Thyroid gland (tissue), 4 donors: ENCODE data around the gene LIPM. TPM values are rescaled to one million over a fixed set of nuclear protein-coding genes. Genes with fewer than 3 reads are reported as not detected.

Experiments
- DNase-seq, 2 donors: peaks; one replicate each; pipeline ENCODE4 v3.0.0-alpha.2; 2019
- H3K27ac ChIP-seq, 3 donors: fragments of 200-600 bp; sonication (generic); 1 replicate in 2 of 3; 2 replicates in 1 of 3; pipeline ENCODE4 v1.5.1; 2016 to 2019; ENCODE audit warnings: mild to moderate bottlenecking in 1 of 3, moderate library complexity in 1 of 3
- H3K27me3 ChIP-seq: fragments of 200-600 bp; sonication (generic); one replicate; pipeline ENCODE4 v1.5.1; 2019
- H3K36me3 ChIP-seq, 2 donors: fragments of 200-600 bp; sonication (generic); one replicate each; pipeline ENCODE4 v1.5.1; 2016 to 2019
- H3K4me1 ChIP-seq, 2 donors: fragments of 200-600 bp; sonication (generic); one replicate each; pipeline ENCODE4 v1.5.1; 2017 to 2019
- H3K4me3 ChIP-seq, 3 donors: fragments of 200-600 bp; sonication (generic); replicated peaks in 1 of 3; 1 replicate in 2 of 3; 2 replicates in 1 of 3; pipeline ENCODE4 v1.5.1; 2016; ENCODE audit warnings: mild to moderate bottlenecking in 1 of 3
- H3K9me3 ChIP-seq: fragments of 200-600 bp; sonication (generic); one replicate; pipeline ENCODE4 v1.5.1; 2017
- CTCF ChIP-seq, 6 experiments: fragments of 200-600 bp in 3 of 6; fragments of 450-650 bp in 3 of 6; sonication (generic) in 3 of 6; IDR thresholded peaks; one replicate each; pipeline ENCODE4 v1.5.1; 2016 to 2019; ENCODE audit warnings: antibody characterized with exemption in 6 of 6, mild to moderate bottlenecking in 2 of 6, inconsistent platforms in 1 of 6, moderate library complexity in 1 of 6
- POLR2A ChIP-seq, 2 donors: fragments of 450-650 bp; IDR thresholded peaks; one replicate each; pipeline ENCODE4 v1.6.1; 2017; ENCODE audit warnings: antibody characterized with exemption in 2 of 2, mild to moderate bottlenecking in 2 of 2, moderate library complexity in 1 of 2
- WGBS, 2 donors: methylation state at CpG; one replicate each; pipeline ENCODE4 v1.1.5; 2017; 5-methylcytosine and 5-hydroxymethylcytosine counted together
- intact Hi-C: fragments of 100-400 bp; cut with DNase I; formaldehyde crosslinking; loops from one replicate; pipeline ENCODE4 v1.15.1; 2023
- total RNA-seq, 4 donors: library from RNA; depleted of rRNA; stranded (reverse); fragments of >200 nt; gene quantifications; one replicate each; pipeline ENCODE4 v1.2.3, GENCODE V29; 2016

LIPM gene
- total RNA-seq, 4 donors from 2014 or later, result not detected

- TF ChIP-seq CTCF (IDR thresholded peaks at IDR 0.05) (no peak), POLR2A (IDR thresholded peaks at IDR 0.05) (no peak)
- Histone ChIP-seq H3K27ac (no peak overlapping the region), H3K4me3 (no peak overlapping the region), H3K36me3 (no peaks in the 10 kb centered on the region), H3K27me3 (no peaks in the 10 kb centered on the region), H3K9me3 (no peaks in the 10 kb centered on the region), H3K4me1 (no peaks in the 10 kb centered on the region)
- DNase-seq, result no peak
- WGBS, 2 donors, result 39 to 51% methylated on average over 1 of the region's 1 CpG
- intact Hi-C loops, result no loop called here
These were observed 46.0 kb downstream of the LIPM start for GRCh38 chr10:88848499-88848898.

- H3K4me1 ChIP-seq, result no peaks in the 10 kb centered on the region
- 92 to 97% methylated on average over 1 of the region's 1 CpG for WGBS, 2 donors
These were observed 46.7 kb downstream of the LIPM start for GRCh38 chr10:88849234-88849633.

GRCh38 chr10:88850712-88851111 is 48.2 kb downstream of the LIPM start:
- intact Hi-C loops, result no loop called here
- DNase-seq, result no peak
- H3K27ac ChIP-seq, result no peak overlapping the region
- H3K36me3 ChIP-seq, result no peaks in the 10 kb centered on the region
- peaks cover 0 to 5% of the 10 kb centered on the region in 2 donors for H3K4me1 ChIP-seq
- 85% methylated on average over 1 of the region's 1 CpG for WGBS, 2 donors
- no peaks in the 10 kb centered on the region for H3K27me3 ChIP-seq
- no peaks in the 10 kb centered on the region for H3K9me3 ChIP-seq
- no peak overlapping the region for H3K4me3 ChIP-seq
- no peak for TF ChIP-seq CTCF (IDR thresholded peaks at IDR 0.05)
- no peak for TF ChIP-seq POLR2A (IDR thresholded peaks at IDR 0.05)

More at GRCh38 chr10:88849234-88849633, 46.7 kb downstream of the LIPM start:
- DNase-seq, result no peak
- no peak overlapping the region for H3K27ac ChIP-seq
- H3K27me3 ChIP-seq, result no peaks in the 10 kb centered on the region
- H3K4me3 ChIP-seq, result no peak overlapping the region
- intact Hi-C loops, result no loop called here
- TF ChIP-seq CTCF (IDR thresholded peaks at IDR 0.05) (no peak), POLR2A (IDR thresholded peaks at IDR 0.05) (no peak)
- H3K9me3 ChIP-seq, result no peaks in the 10 kb centered on the region
- no peaks in the 10 kb centered on the region for H3K36me3 ChIP-seq

- Histone ChIP-seq H3K36me3 (no peaks in the 10 kb centered on the region), H3K4me1 (peaks cover 0 to 5% of the 10 kb centered on the region in 2 donors), H3K4me3 (no peak within 1 kb of the TSS), H3K27ac (no peak within 1 kb of the TSS), H3K9me3 (no peaks in the 10 kb centered on the region), H3K27me3 (no peaks in the 10 kb centered on the region)
- intact Hi-C loops, result no loop called here
- 61 to 65% methylated on average over 5 of the region's 5 CpGs for WGBS, 2 donors
- TF ChIP-seq POLR2A (IDR thresholded peaks at IDR 0.05) (no peak), CTCF (IDR thresholded peaks at IDR 0.05) (no peak)
- DNase-seq, result no peak
These were observed 49.2 kb downstream of the LIPM start, which contains the start of gene ANKRD22 for GRCh38 chr10:88851706-88852105. Gene ANKRD22 (minus strand): TSS chr10:88851844. CDS start chr10:88851607, 237 bp downstream.

- intact Hi-C loops, result no loop called here
- H3K27ac ChIP-seq, result no peak overlapping the region
- no peak overlapping the region for H3K4me3 ChIP-seq
- no peak for DNase-seq
- no peak for TF ChIP-seq CTCF (IDR thresholded peaks at IDR 0.05)
- TF ChIP-seq POLR2A (IDR thresholded peaks at IDR 0.05), result no peak
- H3K9me3 ChIP-seq, result no peaks in the 10 kb centered on the region
- H3K4me1 ChIP-seq, result peaks cover 0 to 5% of the 10 kb centered on the region in 2 donors
- no peaks in the 10 kb centered on the region for H3K36me3 ChIP-seq
- no peaks in the 10 kb centered on the region for H3K27me3 ChIP-seq
- WGBS, 2 donors, result 95% methylated on average over 4 of the region's 4 CpGs
These were observed 49.8 kb downstream of the LIPM start for GRCh38 chr10:88852327-88852726.
